ENCODE data around the gene PCSK6.

PCSK6 gene

GRCh38 chr15:101374326-101374725, 115.2 kb downstream of the PCSK6 start:
- no peaks in the 10 kb centered on the region for H3F3A ChIP-seq (ENCODE audit: control insufficient read depth, insufficient read depth)
- H3K27ac ChIP-seq (ENCODE audit: low read depth, low read length), result no peak overlapping the region
- TF ChIP-seq EZH2phosphoT487 (IDR thresholded peaks at IDR 0.05; ENCODE audit: borderline replicate concordance, low read length) (no peak), CTCF (IDR thresholded peaks at IDR 0.05; ENCODE audit: low read depth, low read length, poor library complexity, severe bottlenecking) (no peak)
- no peaks in the 10 kb centered on the region for H3K9me3 ChIP-seq (ENCODE audit: control insufficient read depth, insufficient read depth, low read length)
- H3K79me2 ChIP-seq (ENCODE audit: control insufficient read depth, low read length), result no peaks in the 10 kb centered on the region
- no peaks in the 10 kb centered on the region for H3K36me3 ChIP-seq (ENCODE audit: control insufficient read depth, low read length)
- H3K4me1 ChIP-seq (ENCODE audit: control insufficient read depth, low read length), result no peaks in the 10 kb centered on the region
- H3K4me3 ChIP-seq (ENCODE audit: low read length), result no peak overlapping the region
- no peaks in the 10 kb centered on the region for H3K9me2 ChIP-seq (replicated peaks; ENCODE audit: control insufficient read depth, low read length)
- H3K27me3 ChIP-seq (ENCODE audit: control insufficient read depth, low read length), result peaks cover 3% of the 10 kb centered on the region; the same call in 1 of the 2 replicates
- H4K20me1 ChIP-seq (ENCODE audit: control insufficient read depth, insufficient read depth, low read depth, low read length), result no peaks in the 10 kb centered on the region
- no peak overlapping the region for H3K4me2 ChIP-seq (ENCODE audit: low read length)

GRCh38 chr15:101373577-101373976, 115.9 kb downstream of the PCSK6 start:
- Histone ChIP-seq H4K20me1 (ENCODE audit: control insufficient read depth, insufficient read depth, low read depth, low read length) (no peaks in the 10 kb centered on the region), H3K4me2 (ENCODE audit: low read length) (no peak overlapping the region), H3K27me3 (ENCODE audit: control insufficient read depth, low read length) (peaks cover 3% of the 10 kb centered on the region; the same call in 1 of the 2 replicates), H3K79me2 (ENCODE audit: control insufficient read depth, low read length) (no peaks in the 10 kb centered on the region), H3K27ac (ENCODE audit: low read depth, low read length) (no peak overlapping the region), H3K9me2 (replicated peaks; ENCODE audit: control insufficient read depth, low read length) (no peaks in the 10 kb centered on the region), H3K4me1 (ENCODE audit: control insufficient read depth, low read length) (no peaks in the 10 kb centered on the region), H3F3A (ENCODE audit: control insufficient read depth, insufficient read depth) (no peaks in the 10 kb centered on the region), H3K4me3 (ENCODE audit: low read length) (no peak overlapping the region), H3K36me3 (ENCODE audit: control insufficient read depth, low read length) (no peaks in the 10 kb centered on the region), H3K9me3 (ENCODE audit: control insufficient read depth, insufficient read depth, low read length) (no peaks in the 10 kb centered on the region)
- TF ChIP-seq EZH2phosphoT487 (IDR thresholded peaks at IDR 0.05; ENCODE audit: borderline replicate concordance, low read length), result no peak
- TF ChIP-seq CTCF (IDR thresholded peaks at IDR 0.05; ENCODE audit: low read depth, low read length, poor library complexity, severe bottlenecking), result no peak

GRCh38 chr15:101372960-101373525, 116.5 kb downstream of the PCSK6 start:
- no peak overlapping the region for H3K27ac ChIP-seq (ENCODE audit: low read depth, low read length)
- no peaks in the 10 kb centered on the region for H4K20me1 ChIP-seq (ENCODE audit: control insufficient read depth, insufficient read depth, low read depth, low read length)
- no peaks in the 10 kb centered on the region for H3K79me2 ChIP-seq (ENCODE audit: control insufficient read depth, low read length)
- no peaks in the 10 kb centered on the region for H3K4me1 ChIP-seq (ENCODE audit: control insufficient read depth, low read length)
- no peaks in the 10 kb centered on the region for H3K9me2 ChIP-seq (replicated peaks; ENCODE audit: control insufficient read depth, low read length)
- H3K4me3 ChIP-seq (ENCODE audit: low read length), result no peak overlapping the region
- no peaks in the 10 kb centered on the region for H3F3A ChIP-seq (ENCODE audit: control insufficient read depth, insufficient read depth)
- TF ChIP-seq EZH2phosphoT487 (IDR thresholded peaks at IDR 0.05; ENCODE audit: borderline replicate concordance, low read length) (no peak), CTCF (IDR thresholded peaks at IDR 0.05; ENCODE audit: low read depth, low read length, poor library complexity, severe bottlenecking) (no peak)
- no peaks in the 10 kb centered on the region for H3K9me3 ChIP-seq (ENCODE audit: control insufficient read depth, insufficient read depth, low read length)
- H3K4me2 ChIP-seq (ENCODE audit: low read length), result no peak overlapping the region
- H3K36me3 ChIP-seq (ENCODE audit: control insufficient read depth, low read length), result no peaks in the 10 kb centered on the region
- peaks cover 3% of the 10 kb centered on the region; the same call in 1 of the 2 replicates for H3K27me3 ChIP-seq (ENCODE audit: control insufficient read depth, low read length)
